H9 (cell line): ENCODE measurements around the gene CENPQ. TPM values are rescaled to one million over a fixed set of nuclear protein-coding genes. Genes with fewer than 3 reads are reported as not detected.

ENCODE experiments used
- DNase-seq: peaks from one replicate; pipeline ENCODE4 v3.0.0-alpha.2; 2017
- H2AFZ ChIP-seq: one replicate; pipeline ENCODE4 v1.6.1; 2013; ENCODE audit warnings: mild to moderate bottlenecking, low read length, control low read depth, moderate library complexity
- H2AK5ac ChIP-seq: 2 replicates; pipeline ENCODE4 v1.6.1; 2013; ENCODE audit warnings: low read length, control low read depth, mixed read lengths; ENCODE audit not compliant: insufficient read length
- H2BK120ac ChIP-seq: one replicate; pipeline ENCODE4 v1.6.1; 2013; ENCODE audit warnings: low read depth, mild to moderate bottlenecking, low read length, control low read depth, inconsistent platforms; ENCODE audit not compliant: poor library complexity, severe bottlenecking
- H2BK12ac ChIP-seq: 2 replicates; pipeline ENCODE4 v1.6.1; 2013; ENCODE audit warnings: low read length, control low read depth, mixed read lengths, low read depth; ENCODE audit not compliant: insufficient read length
- H2BK15ac ChIP-seq: 2 replicates; pipeline ENCODE4 v1.6.1; 2013; ENCODE audit warnings: low read depth, low read length, control low read depth
- H2BK20ac ChIP-seq: one replicate; pipeline ENCODE4 v1.6.1; 2013; ENCODE audit warnings: low read depth, mild to moderate bottlenecking, low read length, control low read depth, inconsistent platforms; ENCODE audit not compliant: poor library complexity, severe bottlenecking
- H2BK5ac ChIP-seq: 2 replicates; pipeline ENCODE4 v1.6.1; 2013; ENCODE audit warnings: low read length, control low read depth, mixed read lengths; ENCODE audit not compliant: insufficient read length
- H3K14ac ChIP-seq: 2 replicates; pipeline ENCODE4 v1.6.1; 2013; ENCODE audit warnings: low read length, control low read depth; ENCODE audit not compliant: insufficient read depth
- H3K18ac ChIP-seq: 2 replicates; pipeline ENCODE4 v1.6.1; 2013; ENCODE audit warnings: low read depth, mild to moderate bottlenecking, mixed read lengths, low read length, control low read depth; ENCODE audit not compliant: insufficient read length
- H3K23ac ChIP-seq: 2 replicates; pipeline ENCODE4 v1.6.1; 2013; ENCODE audit warnings: low read length, control low read depth, mixed read lengths, low read depth; ENCODE audit not compliant: insufficient read length
- H3K23me2 ChIP-seq: 2 replicates; pipeline ENCODE4 v1.6.1; 2013; ENCODE audit warnings: low read depth, mild to moderate bottlenecking, mixed read lengths, low read length, control low read depth; ENCODE audit not compliant: insufficient read length, poor library complexity, severe bottlenecking
- H3K27ac ChIP-seq: 2 replicates; pipeline ENCODE4 v1.5.1; 2013; ENCODE audit warnings: low read length, control low read depth, mixed read lengths, low read depth; ENCODE audit not compliant: insufficient read length
- H3K27me3 ChIP-seq: 2 replicates; pipeline ENCODE4 v1.6.1; 2013; ENCODE audit warnings: low read length, control low read depth, inconsistent platforms; ENCODE audit not compliant: insufficient read depth
- H3K4ac ChIP-seq: 2 replicates; pipeline ENCODE4 v1.6.1; 2013; ENCODE audit warnings: low read depth, mild to moderate bottlenecking, control low read depth, inconsistent platforms, low read length, moderate library complexity
- H3K4me1 ChIP-seq: 2 replicates; pipeline ENCODE4 v1.6.1; 2013; ENCODE audit warnings: low read length, control low read depth, inconsistent platforms; ENCODE audit not compliant: insufficient read depth
- H3K4me2 ChIP-seq: 2 replicates; pipeline ENCODE4 v1.6.1; 2013; ENCODE audit warnings: low read length, control low read depth, mixed read lengths; ENCODE audit not compliant: insufficient read length, insufficient read depth
- H3K56ac ChIP-seq: 2 replicates; pipeline ENCODE4 v1.6.1; 2013; ENCODE audit warnings: low read depth, mild to moderate bottlenecking, mixed read lengths, low read length, control low read depth; ENCODE audit not compliant: insufficient read length
- H3K79me1 ChIP-seq: 2 replicates; pipeline ENCODE4 v1.6.1; 2013; ENCODE audit warnings: low read depth, mild to moderate bottlenecking, moderate library complexity, low read length, control low read depth, inconsistent platforms; ENCODE audit not compliant: insufficient read depth, poor library complexity, severe bottlenecking
- H3K79me2 ChIP-seq: 2 replicates; pipeline ENCODE4 v1.6.1; 2013; ENCODE audit warnings: low read length, control low read depth, inconsistent platforms; ENCODE audit not compliant: insufficient read depth
- H3K9ac ChIP-seq: 2 replicates; pipeline ENCODE4 v1.6.1; 2013; ENCODE audit warnings: low read length, control low read depth, mixed read lengths; ENCODE audit not compliant: insufficient read length; ENCODE audit errors: extremely low read depth
- H3K9me3 ChIP-seq: one replicate; pipeline ENCODE4 v1.6.1; 2013; ENCODE audit warnings: low read depth, low read length, inconsistent platforms; ENCODE audit not compliant: control insufficient read depth
- H3T11ph ChIP-seq: one replicate; pipeline ENCODE4 v1.6.1; 2013; ENCODE audit warnings: mild to moderate bottlenecking, low read length, control low read depth, inconsistent platforms
- H4K20me1 ChIP-seq: one replicate; pipeline ENCODE4 v1.6.1; 2013; ENCODE audit not compliant: control insufficient read depth, insufficient read length, insufficient read depth
- H4K5ac ChIP-seq: 2 replicates; pipeline ENCODE4 v1.6.1; 2013; ENCODE audit warnings: low read depth, mild to moderate bottlenecking, mixed read lengths, low read length, control low read depth; ENCODE audit not compliant: insufficient read length
- H4K8ac ChIP-seq: replicated peaks from 2 replicates; pipeline ENCODE4 v1.6.1; 2013; ENCODE audit warnings: low read length, control low read depth, mixed read lengths, low read depth; ENCODE audit not compliant: insufficient read length
- H4K91ac ChIP-seq: 2 replicates; pipeline ENCODE4 v1.6.1; 2013; ENCODE audit warnings: low read depth, mild to moderate bottlenecking, moderate library complexity, mixed read lengths, low read length, control low read depth; ENCODE audit not compliant: insufficient read length
- H3K27ac Mint-ChIP-seq, 3 experiments: 2 replicates in 2 of 3; 3 replicates in 1 of 3; pipeline ENCODE4 v1.8.0; 2020 to 2021; ENCODE audit warnings: mixed read lengths in 3 of 3, mild to moderate bottlenecking in 1 of 3, moderate library complexity in 1 of 3
- H3K27me3 Mint-ChIP-seq: 2 replicates; pipeline ENCODE4 v1.8.0; 2021; ENCODE audit warnings: low read depth, mild to moderate bottlenecking, moderate library complexity, mixed read lengths
- H3K36me3 Mint-ChIP-seq, 3 experiments: 2 replicates in 2 of 3; 3 replicates in 1 of 3; pipeline ENCODE4 v1.8.0; 2020 to 2021; ENCODE audit warnings: low read depth in 3 of 3, mixed read lengths in 3 of 3; ENCODE audit not compliant: insufficient read depth in 1 of 3
- H3K4me1 Mint-ChIP-seq, 2 experiments: 2 replicates each; pipeline ENCODE4 v1.8.0; 2020; ENCODE audit warnings: mixed read lengths in 2 of 2
- H3K4me3 Mint-ChIP-seq, 2 experiments: 2 replicates in 1 of 2; 3 replicates in 1 of 2; pipeline ENCODE4 v1.8.0; 2020 to 2021; ENCODE audit warnings: mild to moderate bottlenecking in 2 of 2, mixed read lengths in 2 of 2, moderate library complexity in 1 of 2
- H3K9me3 Mint-ChIP-seq, 2 experiments: 2 replicates in 1 of 2; 3 replicates in 1 of 2; pipeline ENCODE4 v1.8.0; 2020; ENCODE audit warnings: mild to moderate bottlenecking in 2 of 2, mixed read lengths in 2 of 2, moderate library complexity in 1 of 2
- CTCF ChIP-seq: fragments of 200-600 bp; sonication (generic); conservative IDR thresholded peaks from 3 replicates; pipeline ENCODE4 v1.8.0; 2021; ENCODE audit warnings: antibody characterized with exemption, mild to moderate bottlenecking
- WGBS: extraction: QIAGEN DNeasy Blood & Tissue Kit; methylation state at CpG from one replicate; pipeline ENCODE4 v1.1.7; 2013; ENCODE audit warnings: missing lambda C conversion rate, low lambda C conversion rate, mixed read lengths; ENCODE audit not compliant: insufficient read length; ENCODE audit errors: extremely low coverage; 5-methylcytosine and 5-hydroxymethylcytosine counted together
- total RNA-seq: library from RNA; stranded (reverse); gene quantifications from 2 replicates; pipeline ENCODE4 v1.2.1, GENCODE V29; 2021

Gene CENPQ
- total RNA-seq, 1 experiment from 2014 or later = 15.5 TPM

DNA sequence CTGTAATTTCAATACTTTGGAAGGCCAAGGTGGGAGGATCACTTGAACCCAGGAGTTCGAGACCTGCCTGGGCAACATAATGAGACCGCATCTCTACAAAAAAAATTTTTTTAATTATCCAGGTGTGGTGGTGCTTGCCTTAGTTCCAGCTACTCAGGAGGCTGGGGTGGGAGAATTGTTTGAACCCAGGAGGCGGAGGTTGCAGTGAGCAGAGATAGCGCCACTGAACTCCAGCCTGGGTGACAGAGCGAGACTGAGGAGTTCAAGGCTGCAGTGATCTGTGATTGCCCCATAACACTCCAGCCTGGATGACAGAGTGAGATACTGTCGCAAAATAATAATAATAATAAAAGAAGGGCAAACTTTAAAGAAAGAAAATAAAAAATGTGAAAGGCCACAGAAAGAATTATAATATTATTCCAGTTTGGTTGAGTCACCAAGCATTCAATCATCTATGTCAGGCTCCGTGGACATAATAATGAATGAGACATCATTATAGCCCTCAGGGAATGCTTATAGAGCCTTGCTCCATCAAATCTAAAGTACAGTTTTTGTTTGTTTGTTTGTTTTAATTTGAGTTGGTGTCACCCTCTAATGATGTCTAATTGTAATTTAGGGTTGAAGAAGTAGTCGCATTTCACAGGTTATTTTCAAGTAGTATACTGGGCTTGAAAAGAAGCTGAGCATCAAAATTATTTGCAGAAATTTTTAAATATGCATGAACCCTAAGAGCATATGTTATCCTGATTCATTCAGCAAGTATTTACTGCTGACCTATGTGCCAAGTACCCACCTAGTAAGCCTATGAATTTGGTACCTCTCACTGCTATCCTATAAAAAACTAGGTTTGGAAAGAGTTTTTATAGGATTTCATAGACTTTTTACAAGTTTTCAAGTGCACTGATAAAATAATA is 51.7 kb downstream of the CENPQ start:
- H3K18ac ChIP-seq = no peak overlapping the region
- no peak overlapping the region for H3K4me2 ChIP-seq
- H3K9me3 ChIP-seq = no peaks in the 10 kb centered on the region
- WGBS = no CpG with 5 or more reads among the region's 8 CpGs
- H2BK120ac ChIP-seq = no peak overlapping the region
- H2BK12ac ChIP-seq = no peak overlapping the region
- Mint-ChIP-seq H3K27me3 (no peaks in the 10 kb centered on the region), H3K36me3 (no peaks in the 10 kb centered on the region), H3K4me3 (no peak overlapping the region), H3K4me1 (peaks cover 9 to 13% of the 10 kb centered on the region in 2 experiments), H3K27ac (no peak overlapping the region), H3K9me3 (no peaks in the 10 kb centered on the region)
- no peak overlapping the region for H2AK5ac ChIP-seq
- H2BK20ac ChIP-seq = no peak overlapping the region
- H3K9ac ChIP-seq = no peak overlapping the region
- no peak overlapping the region for H2AFZ ChIP-seq
- no peak overlapping the region for H3K56ac ChIP-seq
- no peaks in the 10 kb centered on the region for H3K23me2 ChIP-seq
- H3K4ac ChIP-seq = no peak overlapping the region
- no peaks in the 10 kb centered on the region for H3K27me3 ChIP-seq
- no peak overlapping the region for H2BK5ac ChIP-seq
- no peak for TF ChIP-seq CTCF
- no peaks in the 10 kb centered on the region for H3K4me1 ChIP-seq
- DNase-seq = no peak
- no peaks in the 10 kb centered on the region for H4K20me1 ChIP-seq
- no peaks in the 10 kb centered on the region for H3K79me1 ChIP-seq
- H3K23ac ChIP-seq = no peak overlapping the region
- no peak overlapping the region for H3T11ph ChIP-seq
- H3K27ac ChIP-seq = no peak overlapping the region
- H4K8ac ChIP-seq = no peak overlapping the region
- no peak overlapping the region for H4K91ac ChIP-seq
- no peak overlapping the region for H2BK15ac ChIP-seq
- H4K5ac ChIP-seq = no peak overlapping the region
- H3K79me2 ChIP-seq = no peaks in the 10 kb centered on the region
- H3K14ac ChIP-seq = no peak overlapping the region
